SU-DHL-6 (cell line): ENCODE results near the gene IBA57.

Source experiments
- EZH2phosphoT487 ChIP-seq: fragments of 200-600 bp; sonication (generic), shearing (Covaris generic); conservative IDR thresholded peaks from 2 replicates; pipeline ENCODE4 v1.6.1; 2018; ENCODE audit warnings: mild to moderate bottlenecking, antibody characterized with exemption, low read length, moderate library complexity, mixed read lengths
- TF ChIP-seq, protein P1 (sequence below): fragments of 200-600 bp; sonication (generic); IDR thresholded peaks from one replicate; pipeline ENCODE4 v1.5.1; 2017; ENCODE audit warnings: antibody characterized with exemption, mild to moderate bottlenecking, low read length, moderate library complexity; ENCODE audit not compliant: insufficient read depth, poor library complexity, severe bottlenecking

GRCh38 chr1:228204958-228205357, 39.4 kb downstream of the IBA57 start:
- TF ChIP-seq, protein P1, sequence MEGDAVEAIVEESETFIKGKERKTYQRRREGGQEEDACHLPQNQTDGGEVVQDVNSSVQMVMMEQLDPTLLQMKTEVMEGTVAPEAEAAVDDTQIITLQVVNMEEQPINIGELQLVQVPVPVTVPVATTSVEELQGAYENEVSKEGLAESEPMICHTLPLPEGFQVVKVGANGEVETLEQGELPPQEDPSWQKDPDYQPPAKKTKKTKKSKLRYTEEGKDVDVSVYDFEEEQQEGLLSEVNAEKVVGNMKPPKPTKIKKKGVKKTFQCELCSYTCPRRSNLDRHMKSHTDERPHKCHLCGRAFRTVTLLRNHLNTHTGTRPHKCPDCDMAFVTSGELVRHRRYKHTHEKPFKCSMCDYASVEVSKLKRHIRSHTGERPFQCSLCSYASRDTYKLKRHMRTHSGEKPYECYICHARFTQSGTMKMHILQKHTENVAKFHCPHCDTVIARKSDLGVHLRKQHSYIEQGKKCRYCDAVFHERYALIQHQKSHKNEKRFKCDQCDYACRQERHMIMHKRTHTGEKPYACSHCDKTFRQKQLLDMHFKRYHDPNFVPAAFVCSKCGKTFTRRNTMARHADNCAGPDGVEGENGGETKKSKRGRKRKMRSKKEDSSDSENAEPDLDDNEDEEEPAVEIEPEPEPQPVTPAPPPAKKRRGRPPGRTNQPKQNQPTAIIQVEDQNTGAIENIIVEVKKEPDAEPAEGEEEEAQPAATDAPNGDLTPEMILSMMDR, result no peak
- TF ChIP-seq EZH2phosphoT487, result no peak
